H1 (cell line): ENCODE results near the gene RFK. TPM values are rescaled to one million over a fixed set of nuclear protein-coding genes. Genes with fewer than 3 reads are reported as not detected.
A peak's percentile ranks its signal among the peaks of the same experiment; 100 is the strongest.

Experiments
- CTCF ChIA-PET: fragments of 300-600 bp; sonication (Branson Sonifier 250); formaldehyde crosslinking; loops from one replicate; lab custom pipeline; 2021; ENCODE audit not compliant: partially characterized antibody; lab: Charles Lee
- POLR2A ChIA-PET: fragments of 300-600 bp; sonication (Branson Sonifier 250); formaldehyde crosslinking; loops from one replicate; lab custom pipeline; 2021; ENCODE audit warnings: inconsistent platforms; ENCODE audit not compliant: partially characterized antibody; lab: Charles Lee
- DNase-seq, 2 experiments: peaks; one replicate each; pipeline versions ENCODE4 v3.0.0 to v3.0.0-alpha.2; 2010 to 2022; ENCODE audit warnings: low spot score in 2 of 2, low read depth in 1 of 2, mixed read lengths in 1 of 2
- FAIRE-seq: peaks from 2 replicates; lab custom pipeline; 2011; peaks lifted over from hg19 to GRCh38; lab: Jason Lieb, UNC
- H2AFZ ChIP-seq: 2 replicates; pipeline ENCODE4 v1.8.1; 2012; ENCODE audit warnings: low read length, inconsistent platforms
- H2AK5ac ChIP-seq: 2 replicates; pipeline ENCODE4 v1.6.1; 2013; ENCODE audit warnings: low read depth, low read length
- H2BK120ac ChIP-seq: replicated peaks from 2 replicates; pipeline ENCODE3; 2013; ENCODE audit warnings: low read depth, low read length, inconsistent platforms
- H2BK12ac ChIP-seq: 2 replicates; pipeline ENCODE4 v1.6.1; 2013; ENCODE audit warnings: low read depth, low read length
- H2BK15ac ChIP-seq: 2 replicates; pipeline ENCODE4 v1.6.1; 2013; ENCODE audit warnings: low read length
- H2BK20ac ChIP-seq: 2 replicates; pipeline ENCODE4 v1.6.1; 2013; ENCODE audit warnings: low read length
- H2BK5ac ChIP-seq: 2 replicates; pipeline ENCODE4 v1.6.1; 2013; ENCODE audit warnings: low read depth, low read length
- H3K14ac ChIP-seq: 2 replicates; pipeline ENCODE4 v1.6.1; 2013; ENCODE audit warnings: inconsistent platforms; ENCODE audit not compliant: insufficient read length
- H3K18ac ChIP-seq: 2 replicates; pipeline ENCODE4 v1.6.1; 2013; ENCODE audit warnings: low read length; ENCODE audit errors: extremely low read depth
- H3K23ac ChIP-seq: 2 replicates; pipeline ENCODE4 v1.6.1; 2013; ENCODE audit warnings: inconsistent platforms; ENCODE audit not compliant: insufficient read length
- H3K23me2 ChIP-seq: 2 replicates; pipeline ENCODE4 v1.6.1; 2013; ENCODE audit warnings: low read depth, low read length
- H3K27ac ChIP-seq: 2 replicates; pipeline ENCODE4 v1.6.1; 2011; ENCODE audit warnings: low read depth, low read length, inconsistent platforms
- H3K27me3 ChIP-seq, 4 experiments: replicated peaks in 1 of 4; 1 replicate in 1 of 4; 2 replicates in 3 of 4; pipeline versions ENCODE4 v1.6.1 to v1.8.1; 2011 to 2013; ENCODE audit warnings: low read length in 3 of 4, mild to moderate bottlenecking in 3 of 4, inconsistent platforms in 2 of 4, mixed read lengths in 2 of 4, moderate library complexity in 1 of 4; ENCODE audit not compliant: control insufficient read depth in 3 of 4, insufficient read depth in 3 of 4; ENCODE audit errors: extremely low read depth in 1 of 4
- H3K36me3 ChIP-seq, 4 experiments: 2 replicates each; pipeline versions ENCODE4 v1.6.1 to v1.8.1; 2011 to 2013; ENCODE audit warnings: mild to moderate bottlenecking in 4 of 4, low read length in 3 of 4, moderate library complexity in 2 of 4, control low read depth in 1 of 4, inconsistent platforms in 1 of 4; ENCODE audit not compliant: insufficient read depth in 4 of 4, control insufficient read depth in 2 of 4
- H3K4ac ChIP-seq: replicated peaks from 2 replicates; pipeline ENCODE3; 2013; ENCODE audit warnings: low read length, low read depth, mixed read lengths, inconsistent platforms; ENCODE audit not compliant: insufficient read length
- H3K4me1 ChIP-seq, 4 experiments: replicated peaks in 1 of 4; 1 replicate in 1 of 4; 2 replicates in 3 of 4; pipeline versions ENCODE4 v1.6.1 to v1.8.1; 2011 to 2013; ENCODE audit warnings: low read length in 3 of 4, inconsistent platforms in 2 of 4, mixed read lengths in 1 of 4; ENCODE audit not compliant: insufficient read depth in 4 of 4, control insufficient read depth in 3 of 4
- H3K4me2 ChIP-seq, 2 experiments: 2 replicates each; pipeline versions ENCODE4 v1.6.1 to v1.8.1; 2011 to 2013; ENCODE audit warnings: low read depth in 2 of 2, low read length in 2 of 2, control low read depth in 1 of 2, inconsistent platforms in 1 of 2, mild to moderate bottlenecking in 1 of 2; ENCODE audit not compliant: insufficient read depth in 1 of 2
- H3K4me3 ChIP-seq, 4 experiments: fragments of 200-600, 300-600 bp in 1 of 4; sonication (generic), shearing (Covaris generic), sonication (Bioruptor Twin) in 1 of 4; 2 replicates each; pipeline versions ENCODE4 v1.5.1 to v1.8.1; 2011 to 2016; ENCODE audit warnings: low read length in 4 of 4, low read depth in 3 of 4, control low read depth in 2 of 4, inconsistent platforms in 2 of 4, mild to moderate bottlenecking in 2 of 4, mixed read lengths in 1 of 4, moderate library complexity in 1 of 4; ENCODE audit not compliant: insufficient read depth in 2 of 4; ENCODE audit errors: extremely low read depth in 1 of 4
- H3K56ac ChIP-seq: replicated peaks from 2 replicates; pipeline ENCODE3; 2013; ENCODE audit warnings: low read depth, mild to moderate bottlenecking, mixed read lengths, low read length, inconsistent platforms; ENCODE audit not compliant: insufficient read length
- H3K79me1 ChIP-seq: 2 replicates; pipeline ENCODE4 v1.6.1; 2013; ENCODE audit warnings: low read depth, low read length, control low read depth
- H3K79me2 ChIP-seq, 2 experiments: 2 replicates each; pipeline versions ENCODE4 v1.6.1 to v1.8.1; 2012 to 2013; ENCODE audit warnings: low read length in 2 of 2, mild to moderate bottlenecking in 2 of 2, inconsistent platforms in 1 of 2; ENCODE audit not compliant: insufficient read depth in 2 of 2, control insufficient read depth in 1 of 2
- H3K9ac ChIP-seq, 4 experiments: replicated peaks in 1 of 4; 1 replicate in 1 of 4; 2 replicates in 3 of 4; pipeline versions ENCODE4 v1.6.1 to v1.8.1; 2011 to 2013; ENCODE audit warnings: low read depth in 3 of 4, low read length in 3 of 4, control low read depth in 2 of 4, mild to moderate bottlenecking in 2 of 4, moderate library complexity in 2 of 4, inconsistent platforms in 1 of 4; ENCODE audit errors: extremely low read depth in 1 of 4
- H3K9me3 ChIP-seq, 2 experiments: 2 replicates each; pipeline versions ENCODE4 v1.6.1 to v1.8.1; 2012 to 2013; ENCODE audit warnings: mild to moderate bottlenecking in 2 of 2, moderate library complexity in 2 of 2, control low read depth in 1 of 2, inconsistent platforms in 1 of 2, low read depth in 1 of 2, low read length in 1 of 2, mixed read lengths in 1 of 2; ENCODE audit not compliant: insufficient read depth in 2 of 2
- H4K20me1 ChIP-seq, 2 experiments: replicated peaks in 1 of 2; 2 replicates each; pipeline versions ENCODE3 to v1.8.1; 2011 to 2013; ENCODE audit warnings: inconsistent platforms in 2 of 2, low read length in 2 of 2, mild to moderate bottlenecking in 1 of 2; ENCODE audit not compliant: insufficient read depth in 2 of 2, control insufficient read depth in 1 of 2
- H4K5ac ChIP-seq: 2 replicates; pipeline ENCODE4 v1.6.1; 2013; ENCODE audit warnings: low read length, low read depth, mixed read lengths, inconsistent platforms; ENCODE audit not compliant: insufficient read length
- H4K8ac ChIP-seq: 2 replicates; pipeline ENCODE4 v1.8.0; 2013; ENCODE audit warnings: mild to moderate bottlenecking, moderate library complexity, low read length, inconsistent platforms; ENCODE audit not compliant: insufficient read depth; ENCODE audit errors: extremely low read depth
- H4K91ac ChIP-seq: replicated peaks from 2 replicates; pipeline ENCODE3; 2013; ENCODE audit warnings: low read length, mixed read lengths, inconsistent platforms; ENCODE audit not compliant: insufficient read length
- CHD1 ChIP-seq: IDR thresholded peaks from 2 replicates; pipeline ENCODE4 v1.6.1; 2012; ENCODE audit warnings: low read depth, low read length, improper control_type of control experiment
- CTCF ChIP-seq, 3 experiments: IDR thresholded peaks; 1 replicate in 2 of 3; 2 replicates in 1 of 3; pipeline versions ENCODE4 v1.5.1 to v1.6.1; 2011; ENCODE audit warnings: low read length in 3 of 3, mild to moderate bottlenecking in 3 of 3, inconsistent platforms in 2 of 3, low read depth in 1 of 3, moderate library complexity in 1 of 3; ENCODE audit not compliant: insufficient read depth in 1 of 3; ENCODE audit errors: control extremely low read depth in 1 of 3
- E2F6 ChIP-seq: IDR thresholded peaks from 2 replicates; pipeline ENCODE4 v1.6.1; 2012; ENCODE audit warnings: inconsistent platforms
- EP300 ChIP-seq, 2 experiments: IDR thresholded peaks; 1 replicate in 1 of 2; 2 replicates in 1 of 2; pipeline ENCODE4 v1.6.1; 2011 to 2012; ENCODE audit warnings: low read depth in 2 of 2, low read length in 2 of 2, mild to moderate bottlenecking in 2 of 2, borderline replicate concordance in 1 of 2, inconsistent platforms in 1 of 2, moderate library complexity in 1 of 2
- GTF2F1 ChIP-seq: IDR thresholded peaks from 2 replicates; pipeline ENCODE4 v1.6.1; 2012; ENCODE audit warnings: low read depth, low read length, improper control_type of control experiment, borderline replicate concordance
- HDAC6 ChIP-seq: IDR thresholded peaks from one replicate; pipeline ENCODE4 v1.7.1; 2012; ENCODE audit warnings: low read depth, mild to moderate bottlenecking, inconsistent platforms, low read length, moderate library complexity
- KDM4A ChIP-seq: IDR thresholded peaks from one replicate; pipeline ENCODE4 v1.7.1; 2012; ENCODE audit warnings: low read depth, mild to moderate bottlenecking, moderate library complexity, low read length, inconsistent platforms; ENCODE audit not compliant: severe bottlenecking
- NRF1 ChIP-seq: IDR thresholded peaks from 2 replicates; pipeline ENCODE4 v1.6.1; 2011; ENCODE audit warnings: mild to moderate bottlenecking, low read depth, low read length, improper control_type of control experiment
- SRF ChIP-seq: IDR thresholded peaks from 2 replicates; pipeline ENCODE4 v1.6.1; 2011; ENCODE audit warnings: mild to moderate bottlenecking, low read depth, low read length, moderate library complexity
- TEAD4 ChIP-seq: IDR thresholded peaks from 2 replicates; pipeline ENCODE4 v1.6.1; 2012; ENCODE audit warnings: low read depth, low read length, inconsistent platforms, mixed read lengths
- WGBS, 2 experiments: shearing (Covaris generic) in 1 of 2; methylation state at CpG; one replicate each; pipeline versions ENCODE4 v1.1.6 to v1.1.7; 2013 to 2015; ENCODE audit warnings: low lambda C conversion rate in 2 of 2, mixed read lengths in 2 of 2, inconsistent platforms in 1 of 2, low coverage in 1 of 2, missing lambda C conversion rate in 1 of 2; ENCODE audit not compliant: insufficient replicate concordance in 2 of 2, insufficient coverage in 1 of 2, insufficient read length in 1 of 2; ENCODE audit errors: extremely low coverage in 1 of 2, missing lambda C conversion rate in 1 of 2; 5-methylcytosine and 5-hydroxymethylcytosine counted together
- polyA plus RNA-seq, 7 experiments: library from polyadenylated mRNA; depleted of rRNA in 3 of 7; stranded (reverse) in 5 of 7; unstranded in 2 of 7; fragments of >200 nt in 5 of 7; fragments of 200-250 nt in 2 of 7; gene quantifications; 1 replicate in 5 of 7; 2 replicates in 1 of 7; 4 replicates in 1 of 7; pipeline versions ENCODE4 v1.2.1 to v1.2.3, GENCODE V29; 2011 to 2013; ENCODE audit warnings: missing spikeins in 2 of 7, mixed read lengths in 2 of 7
- total RNA-seq: library from RNA; stranded (reverse); fragmentation: NEBNext Ultra II Directional; extraction: Animal tissue kit (Norgen Biotek cat#: 25700); gene quantifications from 2 replicates; pipeline ENCODE4 v1.2.1, GENCODE V29; 2021

The RFK gene
- total and polyA plus RNA-seq, 2 of the 8 experiments (the other 6 are each of a cell fraction or from before 2014, with no cell fraction given), result 4.3 to 10.6 TPM

- H3K36me3 ChIP-seq, result peaks cover 0 to 7% (median 0%) of the 10 kb centered on the region in 4 experiments; a peak in 2 of 8 replicates
- no peaks in the 10 kb centered on the region for H3K27me3 ChIP-seq
- peaks cover 0 to 4% of the 10 kb centered on the region in 2 experiments; a peak in 1 of 4 replicates for H3K9me3 ChIP-seq
- H3K79me2 ChIP-seq, result peaks cover 0 to 11% of the 10 kb centered on the region in 2 experiments; a peak in 2 of 4 replicates
- H2BK5ac ChIP-seq, result no peak overlapping the region
- no peak overlapping the region for H2BK12ac ChIP-seq
- ChIA-PET POLR2A (no interaction called here), CTCF (interaction anchor here (0.9 to 1.5 kb wide), 3 partner anchors 8 to 262 kb away, joined by 3 to 6 read pairs (median 5); no protein-coding TSS in a partner anchor)
- H2BK15ac ChIP-seq, result 0 out of 2 replicates have a peak overlapping the region, but pooled peaks have one; percentile 61
- H3K4me1 ChIP-seq, result no peaks in the 10 kb centered on the region; a peak in 1 of 7 replicates
- H2BK120ac ChIP-seq, result no peak overlapping the region
- H3K23ac ChIP-seq, result no peak overlapping the region
- no peak overlapping the region for H3K56ac ChIP-seq
- H4K5ac ChIP-seq, result no peak overlapping the region
- H3K14ac ChIP-seq, result no peak overlapping the region
- WGBS, 2 experiments, result 96% methylated on average over 13 of the region's 13 CpGs; no CpG with 5 or more reads in 1 of the 2 experiments
- no peak overlapping the region for H4K91ac ChIP-seq
- H2AFZ ChIP-seq, result no peak overlapping the region
- no peak overlapping the region for H4K8ac ChIP-seq
- H3K4ac ChIP-seq, result no peak overlapping the region
- DNase-seq (no peak), FAIRE-seq (no peak)
- H3K4me3 ChIP-seq, result no peak overlapping the region
- no peaks in the 10 kb centered on the region for H3K79me1 ChIP-seq
- no peak overlapping the region for H3K4me2 ChIP-seq
- H3K23me2 ChIP-seq, result peaks cover 9% of the 10 kb centered on the region
- H4K20me1 ChIP-seq, result no peaks in the 10 kb centered on the region
- no peak overlapping the region for H2BK20ac ChIP-seq
- H2AK5ac ChIP-seq, result 0 out of 2 replicates have a peak overlapping the region, but pooled peaks have one; percentile 39
- H3K18ac ChIP-seq, result no peak overlapping the region
- H3K9ac ChIP-seq, result no peak overlapping the region
- no peak overlapping the region for H3K27ac ChIP-seq
- TF ChIP-seq HDAC6 (no peak), CHD1 (no peak), E2F6 (no peak), SRF (no peak), KDM4A (no peak), EP300 (IDR thresholded peaks at IDR 0.05; ENCODE audit: borderline replicate concordance in 1 of 2, low read depth in 2 of 2, low read length in 2 of 2) (no peak), CTCF (IDR thresholded peaks at IDR 0.05; ENCODE audit: control extremely low read depth in 1 of 3, insufficient read depth in 1 of 3, low read depth in 1 of 3, low read length in 3 of 3) (no peak), TEAD4 (no peak), NRF1 (no peak), GTF2F1 (no peak)
Measured at GRCh38 chr9:76396597-76396996, 2.4 kb upstream of the RFK start.
